HG03439 (cell line): ENCODE data around the gene SCUBE2.
A peak's percentile ranks its signal among the peaks of the same experiment; 100 is the strongest.

Source experiments
- ATAC-seq: cut with Tn5 transposase; IDR thresholded peaks from one replicate; pipeline ENCODE4 v1.9.1; 2021; ENCODE audit warnings: mild to moderate bottlenecking, moderate library complexity; ENCODE audit not compliant: unreplicated experiment

The SCUBE2 gene

GRCh38 chr11:9047964-9048523, 43.4 kb downstream of the SCUBE2 start:
- no peak for ATAC-seq

GRCh38 chr11:9046481-9046880, 44.9 kb downstream of the SCUBE2 start:
- ATAC-seq: no peak

- no peak for ATAC-seq
Measured at GRCh38 chr11:9042488-9042887, 48.9 kb downstream of the SCUBE2 start.

DNA sequence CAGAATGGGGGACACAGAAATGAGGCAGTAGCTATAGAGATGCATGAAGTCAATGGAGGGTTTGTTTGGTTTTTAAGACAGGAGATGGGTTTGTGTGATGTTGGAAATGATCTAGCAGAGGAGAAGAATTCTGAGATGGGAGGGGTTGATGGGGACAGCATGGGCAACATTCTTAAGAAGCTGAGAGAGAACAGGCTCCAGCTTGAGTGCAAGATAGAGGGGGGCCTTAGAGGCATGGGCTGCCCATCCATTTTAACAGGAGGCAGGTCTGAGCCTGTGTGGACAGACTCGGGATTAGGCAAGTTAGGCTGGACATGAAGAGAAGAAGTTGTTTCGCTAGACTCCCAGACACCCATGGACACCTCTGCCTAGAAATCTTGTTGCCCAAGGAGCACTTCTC, 49.7 kb downstream of the SCUBE2 start:
- no peak for ATAC-seq

GRCh38 chr11:9040410-9040809, 51.0 kb downstream of the SCUBE2 start:
- no peak for ATAC-seq

- ATAC-seq: no peak
Measured at GRCh38 chr11:9039863-9040262, 51.5 kb downstream of the SCUBE2 start.

GRCh38 chr11:9039198-9039597, 52.2 kb downstream of the SCUBE2 start:
- no peak for ATAC-seq

DNA sequence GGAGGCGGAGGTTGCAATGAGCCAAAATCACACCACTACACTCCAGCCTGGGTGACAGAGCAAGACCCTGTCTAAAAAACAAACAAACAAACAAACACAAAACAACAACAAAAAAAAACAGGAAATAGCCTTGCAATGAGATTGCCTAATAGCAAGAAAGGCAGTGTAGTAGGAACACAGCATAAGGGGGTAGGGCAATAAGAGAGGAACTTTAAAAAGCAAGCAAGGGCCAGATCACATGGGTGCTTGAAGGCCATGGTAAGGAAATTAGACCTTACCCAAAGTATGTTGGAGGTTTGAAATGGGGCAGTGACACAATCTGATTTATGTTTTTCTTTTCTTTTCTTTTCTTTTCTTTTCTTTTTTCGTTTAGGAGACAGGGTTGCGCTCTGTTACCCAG, 52.9 kb downstream of the SCUBE2 start:
- no peak for ATAC-seq

DNA sequence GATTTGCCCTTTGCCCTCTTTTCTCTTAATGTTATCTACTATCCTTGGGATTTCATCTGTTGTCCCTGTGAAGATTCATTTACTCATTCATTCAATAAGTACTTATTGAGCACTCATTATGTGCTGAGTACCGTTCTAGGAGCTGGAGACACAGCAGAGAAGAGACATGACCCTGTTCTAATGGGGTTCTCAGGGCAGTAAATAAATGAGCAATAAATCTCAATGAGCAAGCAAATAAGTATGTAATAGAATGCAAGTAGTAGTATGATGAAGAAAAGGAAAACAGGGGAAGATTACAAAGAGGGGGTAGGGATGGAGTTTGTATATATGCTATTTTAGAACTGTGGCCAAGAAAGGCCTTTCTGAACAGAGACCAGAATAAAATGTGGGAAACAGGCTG, 53.4 kb downstream of the SCUBE2 start:
- no peak for ATAC-seq

- no peak for ATAC-seq
Measured at GRCh38 chr11:9037046-9037780, 54.2 kb downstream of the SCUBE2 start.

GRCh38 chr11:9030601-9031000, 60.8 kb downstream of the SCUBE2 start:
- no peak for ATAC-seq

- no peak for ATAC-seq
Measured at GRCh38 chr11:9029422-9029821, 62.0 kb downstream of the SCUBE2 start.

- ATAC-seq: no peak
Measured at GRCh38 chr11:9028581-9028980, 62.8 kb downstream of the SCUBE2 start.

GRCh38 chr11:9025101-9025850, 66.1 kb downstream of the SCUBE2 start:
- ATAC-seq: no peak

GRCh38 chr11:9022961-9023680, 68.3 kb downstream of the SCUBE2 start:
- no peak for ATAC-seq

DNA sequence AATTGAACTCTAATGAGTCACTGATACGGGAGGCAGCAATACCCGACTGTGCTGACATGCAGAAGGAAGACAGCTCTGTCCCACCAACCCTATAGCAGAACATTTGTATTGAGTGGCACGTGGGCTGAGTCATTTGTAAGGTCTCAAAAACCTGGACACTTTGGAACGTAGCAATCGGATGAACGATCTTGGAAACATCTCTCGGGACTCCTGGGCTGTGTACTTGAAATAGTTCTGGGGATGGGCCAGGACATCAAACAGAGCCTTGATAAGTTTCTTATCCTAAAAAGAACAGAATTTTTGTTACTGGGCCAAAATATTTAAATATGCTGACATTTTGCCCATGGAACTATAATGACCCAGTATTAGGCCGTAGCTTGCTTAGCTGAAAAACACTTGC, 70.5 kb downstream of the SCUBE2 start:
- ATAC-seq: no peak

GRCh38 chr11:9019861-9020260, 71.5 kb downstream of the SCUBE2 start:
- no peak for ATAC-seq

GRCh38 chr11:9017773-9018172, 73.6 kb downstream of the SCUBE2 start:
- ATAC-seq: no peak

DNA sequence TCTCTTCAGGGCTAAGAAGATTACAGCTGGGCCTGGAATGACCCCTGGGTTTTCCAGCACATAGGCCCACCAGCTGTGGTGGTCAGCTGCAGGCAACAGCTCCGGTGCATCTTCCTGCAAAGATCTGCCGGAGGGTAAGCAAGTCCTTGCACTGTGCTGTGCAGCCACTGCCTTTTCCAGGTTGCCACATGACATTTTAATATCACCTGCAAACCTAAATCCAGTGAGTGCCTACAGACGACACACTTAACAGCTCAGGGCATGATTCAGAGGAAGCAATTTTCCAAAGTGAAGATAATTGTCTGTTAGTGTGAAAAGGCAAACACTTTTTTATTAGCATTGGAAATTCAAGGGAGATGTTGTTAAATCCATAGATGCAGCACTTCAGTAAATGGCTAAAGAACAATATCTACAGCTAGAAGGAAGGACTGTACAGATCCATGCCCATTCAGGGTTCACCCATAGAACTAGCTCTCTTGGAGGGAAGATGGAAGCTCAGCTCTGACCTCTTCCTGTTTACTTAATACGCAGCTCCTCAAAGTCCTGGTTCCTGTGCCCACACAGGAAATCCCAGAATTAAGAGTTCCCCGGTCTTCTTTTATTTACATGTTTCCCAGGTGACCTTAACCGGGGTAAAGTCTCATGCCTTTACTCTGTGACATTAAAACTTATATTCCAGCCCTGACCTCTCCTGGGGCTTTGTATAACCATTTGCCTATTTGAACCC, 74.3 kb downstream of the SCUBE2 start:
- ATAC-seq: no peak

- peak; percentile 78 for ATAC-seq
Measured at GRCh38 chr11:9015677-9016076, 75.7 kb downstream of the SCUBE2 start.

DNA sequence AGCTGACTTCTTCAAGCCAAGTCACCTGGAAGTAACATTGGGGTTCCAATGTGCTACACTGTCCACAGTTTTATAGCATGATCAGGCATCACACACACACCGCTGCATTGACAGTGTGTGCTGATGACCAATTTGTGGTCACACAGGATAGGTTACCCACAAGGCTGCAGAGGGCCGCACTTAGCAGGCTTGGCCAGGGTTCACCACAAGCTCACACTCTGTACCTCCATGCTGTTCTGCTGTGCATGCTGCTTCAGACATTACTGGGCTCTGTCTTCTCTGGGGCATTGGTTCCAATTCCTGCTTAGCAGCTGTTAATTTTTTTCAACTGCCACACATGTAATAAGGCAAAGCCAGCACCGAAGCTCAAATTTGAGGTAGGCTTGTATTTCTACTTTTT, 76.6 kb downstream of the SCUBE2 start:
- no peak for ATAC-seq
